GM23248 (cell line): ENCODE data around the gene SLC25A22. TPM values are rescaled to one million over a fixed set of nuclear protein-coding genes. Genes with fewer than 3 reads are reported as not detected.

ENCODE experiments used
- DNase-seq: peaks from one replicate; pipeline ENCODE4 v3.0.0-alpha.2; 2015
- H2AFZ ChIP-seq: fragments of 200-600 bp; sonication (generic); 2 replicates; pipeline ENCODE4 v1.6.1; 2016; ENCODE audit warnings: antibody characterized with exemption
- H3F3A ChIP-seq: fragments of 200-600 bp; sonication (generic); 2 replicates; pipeline ENCODE4 v1.6.1; 2016; ENCODE audit warnings: mild to moderate bottlenecking, antibody characterized with exemption, mixed run types; ENCODE audit not compliant: insufficient read depth
- H3K27ac ChIP-seq: fragments of 200-600 bp; sonication (generic); 2 replicates; pipeline ENCODE4 v1.5.1; 2016; ENCODE audit warnings: mild to moderate bottlenecking
- H3K27me3 ChIP-seq: fragments of 200-600 bp; sonication (generic); replicated peaks from 2 replicates; pipeline ENCODE4 v1.6.1; 2016; ENCODE audit warnings: mild to moderate bottlenecking; ENCODE audit not compliant: insufficient read depth
- H3K36me3 ChIP-seq: fragments of 200-600 bp; sonication (generic); 2 replicates; pipeline ENCODE4 v1.6.1; 2016; ENCODE audit warnings: low read depth, mild to moderate bottlenecking
- H3K4me1 ChIP-seq: fragments of 200-600 bp; sonication (generic); 2 replicates; pipeline ENCODE4 v1.6.1; 2016; ENCODE audit warnings: mild to moderate bottlenecking; ENCODE audit not compliant: insufficient read depth
- H3K4me2 ChIP-seq: fragments of 200-600 bp; sonication (generic); one replicate; pipeline ENCODE4 v1.6.1; 2016; ENCODE audit warnings: mild to moderate bottlenecking; ENCODE audit not compliant: unreplicated experiment
- H3K4me3 ChIP-seq: fragments of 200-600 bp; sonication (generic); 2 replicates; pipeline ENCODE4 v1.5.1; 2016; ENCODE audit warnings: mild to moderate bottlenecking
- H3K79me2 ChIP-seq: fragments of 200-600 bp; sonication (generic); 2 replicates; pipeline ENCODE4 v1.6.1; 2016; ENCODE audit warnings: mild to moderate bottlenecking; ENCODE audit not compliant: insufficient read depth
- H3K9ac ChIP-seq: fragments of 200-600 bp; sonication (generic); 2 replicates; pipeline ENCODE4 v1.6.1; 2016; ENCODE audit warnings: mild to moderate bottlenecking
- H3K9me2 ChIP-seq: fragments of 200-600 bp; sonication (generic); 2 replicates; pipeline ENCODE4 v1.6.1; 2016; ENCODE audit warnings: mixed run types, mild to moderate bottlenecking, moderate library complexity; ENCODE audit not compliant: insufficient read depth
- H3K9me3 ChIP-seq: fragments of 200-600 bp; sonication (generic); one replicate; pipeline ENCODE4 v1.6.1; 2017; ENCODE audit warnings: low read depth
- H4K20me1 ChIP-seq: fragments of 200-600 bp; sonication (generic); 2 replicates; pipeline ENCODE4 v1.6.0; 2016; ENCODE audit not compliant: insufficient read depth
- EZH2 ChIP-seq: fragments of 200-600 bp; sonication (generic); IDR thresholded peaks from 2 replicates; pipeline ENCODE4 v1.6.1; 2018; ENCODE audit warnings: antibody characterized with exemption, mild to moderate bottlenecking; ENCODE audit not compliant: insufficient read depth, poor library complexity, severe bottlenecking
- EZH2phosphoT487 ChIP-seq: fragments of 200-600 bp; sonication (generic); IDR thresholded peaks from 2 replicates; pipeline ENCODE4 v1.6.1; 2018; ENCODE audit warnings: antibody characterized with exemption, moderate library complexity, mild to moderate bottlenecking, low read depth; ENCODE audit not compliant: insufficient read depth
- WGBS, 2 experiments: methylation state at CpG; one replicate each; pipeline ENCODE4 v1.1.6; 2015 to 2017; ENCODE audit warnings: low lambda C conversion rate in 2 of 2, low coverage in 1 of 2; ENCODE audit errors: missing lambda C conversion rate in 2 of 2; 5-methylcytosine and 5-hydroxymethylcytosine counted together
- in situ Hi-C: fragments of 300-500 bp; cut with MboI; formaldehyde crosslinking; loops from 2 replicates; pipeline ENCODE4 v1.15.0; 2020
- polyA plus RNA-seq: library from polyadenylated mRNA; unstranded; fragments of >200 nt; fragmentation: Nextera tagmentation; extraction: Ambion mirVana; gene quantifications from 2 replicates; pipeline ENCODE4 v1.2.1, GENCODE V29; 2016
- total RNA-seq: library from RNA; depleted of rRNA; stranded (reverse); fragments of >200 nt; shearing (Covaris generic); gene quantifications from 2 replicates; pipeline ENCODE4 v1.2.3, GENCODE V29; 2014

Gene SLC25A22
- total and polyA plus RNA-seq, 2 experiments from 2014 or later: 10.5 to 19.4 TPM

GRCh38 chr11:761526-762108, 36.5 kb downstream of the SLC25A22 start:
- Histone ChIP-seq H3F3A (peaks cover 41% of the 10 kb centered on the region), H3K27me3 (no peaks in the 10 kb centered on the region), H3K9me2 (no peaks in the 10 kb centered on the region), H3K27ac (peak overlapping the region; percentile 70), H2AFZ (no peak overlapping the region), H3K9ac (no peak overlapping the region), H3K4me3 (no peak overlapping the region), H3K36me3 (peaks cover 60% of the 10 kb centered on the region), H3K4me1 (peaks cover 6% of the 10 kb centered on the region), H4K20me1 (no peaks in the 10 kb centered on the region; the same call in 1 of the 2 replicates), H3K79me2 (peaks cover 25% of the 10 kb centered on the region), H3K4me2 (no peak overlapping the region), H3K9me3 (no peaks in the 10 kb centered on the region)
- in situ Hi-C loops: no loop called here
- TF ChIP-seq EZH2: no peak
- TF ChIP-seq EZH2phosphoT487: no peak
- 95 to 97% methylated on average over 8 of the region's 8 CpGs for whole genome bisulfite sequencing, 2 experiments
- DNase-seq: no peak

GRCh38 chr11:760236-760635, 37.8 kb downstream of the SLC25A22 start:
- Histone ChIP-seq H3K4me3 (no peak overlapping the region), H3K9me3 (no peaks in the 10 kb centered on the region), H3K9ac (no peak overlapping the region), H3K9me2 (no peaks in the 10 kb centered on the region), H3K79me2 (peaks cover 37% of the 10 kb centered on the region), H3K36me3 (peaks cover 47% of the 10 kb centered on the region), H3K4me1 (peaks cover 6% of the 10 kb centered on the region), H3K4me2 (no peak overlapping the region), H4K20me1 (peaks cover 3% of the 10 kb centered on the region; the same call in 1 of the 2 replicates), H2AFZ (no peak overlapping the region), H3K27me3 (no peaks in the 10 kb centered on the region), H3K27ac (no peak overlapping the region), H3F3A (peaks cover 32% of the 10 kb centered on the region; the same call in 1 of the 2 replicates)
- in situ Hi-C loops: no loop called here
- TF ChIP-seq EZH2 (no peak), EZH2phosphoT487 (no peak)
- no peak for DNase-seq

- DNase-seq: peak; percentile 36
Observed at GRCh38 chr11:749731-750130, 48.4 kb downstream of the SLC25A22 start.

GRCh38 chr11:748007-748359, 50.1 kb downstream of the SLC25A22 start:
- Histone ChIP-seq H4K20me1 (no peaks in the 10 kb centered on the region), H3K4me1 (peaks cover 10% of the 10 kb centered on the region; the same call in 1 of the 2 replicates), H2AFZ (0 out of 2 replicates have a peak overlapping the region, but pooled peaks have one; percentile 85), H3K9me2 (no peaks in the 10 kb centered on the region), H3K4me3 (peak overlapping the region; percentile 87), H3F3A (peaks cover 9% of the 10 kb centered on the region; the same call in 1 of the 2 replicates), H3K4me2 (peak overlapping the region; percentile 93), H3K9me3 (no peaks in the 10 kb centered on the region), H3K27ac (peak overlapping the region; percentile 87), H3K36me3 (no peaks in the 10 kb centered on the region), H3K27me3 (no peaks in the 10 kb centered on the region), H3K79me2 (peaks cover 57% of the 10 kb centered on the region), H3K9ac (peak overlapping the region; percentile 93)
- WGBS, 2 experiments: 22 to 26% methylated on average over 18 of the region's 18 CpGs
- TF ChIP-seq EZH2phosphoT487: no peak
- TF ChIP-seq EZH2: no peak
- in situ Hi-C loops: no loop called here
- DNase-seq: peak; percentile 69

More at GRCh38 chr11:749731-750130, 48.4 kb downstream of the SLC25A22 start:
- H3K9me3 ChIP-seq: no peaks in the 10 kb centered on the region
- H3K4me3 ChIP-seq: no peak overlapping the region
- no peak for TF ChIP-seq EZH2
- TF ChIP-seq EZH2phosphoT487: no peak
- in situ Hi-C loops: no loop called here
- no peak overlapping the region for H2AFZ ChIP-seq
- peak overlapping the region; percentile 93 for H3K4me2 ChIP-seq
- peak overlapping the region; percentile 93; the same call in 1 of the 2 replicates for H3K9ac ChIP-seq
- H3K27ac ChIP-seq: peak overlapping the region; percentile 87
- H4K20me1 ChIP-seq: no peaks in the 10 kb centered on the region
- H3K9me2 ChIP-seq: no peaks in the 10 kb centered on the region
- H3K36me3 ChIP-seq: no peaks in the 10 kb centered on the region
- peaks cover 74% of the 10 kb centered on the region for H3K79me2 ChIP-seq
- peaks cover 9% of the 10 kb centered on the region; the same call in 1 of the 2 replicates for H3F3A ChIP-seq
- peaks cover 10% of the 10 kb centered on the region; the same call in 1 of the 2 replicates for H3K4me1 ChIP-seq
- WGBS, 2 experiments: 55 to 61% methylated on average over 2 of the region's 2 CpGs
- H3K27me3 ChIP-seq: no peaks in the 10 kb centered on the region
